HG02759 (cell line): ENCODE data around the gene RNASEH2A.

Experiments used
- ATAC-seq: cut with Tn5 transposase; IDR thresholded peaks from one replicate; pipeline ENCODE4 v1.9.1; 2021; ENCODE audit warnings: mild to moderate bottlenecking, moderate library complexity; ENCODE audit not compliant: unreplicated experiment

Gene RNASEH2A

DNA sequence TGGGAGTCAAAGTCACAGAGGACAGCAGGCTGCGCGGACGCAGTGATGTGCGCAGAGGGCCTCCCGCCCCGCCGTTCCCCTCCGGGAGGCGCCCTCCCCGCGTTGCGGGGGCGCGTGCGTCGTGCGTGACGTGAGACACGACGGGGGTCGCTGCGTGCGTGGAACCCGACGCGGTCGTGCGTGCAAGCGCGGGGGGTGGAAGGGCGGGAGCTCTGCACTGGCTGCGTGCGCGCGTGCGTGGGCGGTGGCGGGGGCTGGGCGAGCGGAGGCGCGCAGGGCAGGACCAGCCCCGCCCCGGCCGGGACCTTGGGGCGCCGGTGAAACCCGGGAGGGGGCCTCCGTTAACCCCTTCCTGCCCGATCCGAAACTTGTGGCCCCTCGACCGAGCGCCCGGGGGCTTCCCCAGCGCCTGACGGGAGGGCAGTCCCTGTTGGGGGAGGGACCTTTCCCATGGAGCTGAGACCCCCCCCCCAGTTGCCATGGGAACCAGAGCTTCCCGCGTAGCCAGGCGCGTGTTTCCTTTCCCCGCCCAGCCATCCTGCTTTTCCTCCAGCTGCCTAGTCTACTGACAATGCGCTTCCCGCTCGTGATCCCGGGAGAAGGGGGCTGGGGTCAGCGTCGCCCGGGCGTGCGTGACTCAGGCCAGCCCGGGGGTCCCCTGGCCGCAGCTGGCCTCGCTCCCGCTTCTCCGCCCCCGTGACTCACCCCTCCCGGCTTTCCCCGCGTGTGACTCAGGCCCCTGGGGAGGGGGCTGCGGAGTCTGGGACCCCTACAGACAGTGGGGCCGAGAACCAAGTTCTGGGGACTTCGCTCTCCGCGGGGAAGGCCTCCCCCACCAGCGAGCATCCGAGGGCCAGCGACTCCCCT, 23.7 kb upstream of the RNASEH2A start:
- ATAC-seq, result peak; percentile 44

- ATAC-seq, result no peak
These were observed 23.0 kb upstream of the RNASEH2A start for GRCh38 chr19:12783291-12783848.

DNA sequence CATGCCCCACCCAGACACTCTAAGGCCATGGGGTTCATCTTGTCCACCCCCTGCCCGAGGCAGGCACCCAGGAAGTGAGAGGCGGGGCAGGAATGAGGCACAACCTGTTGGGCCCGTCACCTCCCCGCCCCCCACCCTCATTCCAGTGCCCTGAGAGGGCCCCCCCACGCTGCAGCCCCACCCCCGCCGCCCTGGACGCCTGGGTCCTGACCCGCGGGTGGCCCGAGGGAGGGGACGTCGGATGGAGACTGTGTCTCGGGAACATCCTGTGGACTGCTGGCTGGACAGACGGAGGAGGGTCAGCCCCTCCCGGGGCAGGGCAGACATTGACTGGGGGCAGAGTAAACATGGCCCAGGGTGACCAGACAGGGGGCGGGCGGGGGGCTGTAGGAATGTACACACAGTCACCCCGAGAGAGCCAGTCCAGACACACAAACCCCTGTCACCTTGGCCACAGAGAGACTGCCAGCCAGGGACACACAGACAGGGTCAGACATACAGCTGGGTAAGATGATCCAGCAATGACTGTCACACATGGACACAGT, 22.5 kb upstream of the RNASEH2A start:
- no peak for ATAC-seq

DNA sequence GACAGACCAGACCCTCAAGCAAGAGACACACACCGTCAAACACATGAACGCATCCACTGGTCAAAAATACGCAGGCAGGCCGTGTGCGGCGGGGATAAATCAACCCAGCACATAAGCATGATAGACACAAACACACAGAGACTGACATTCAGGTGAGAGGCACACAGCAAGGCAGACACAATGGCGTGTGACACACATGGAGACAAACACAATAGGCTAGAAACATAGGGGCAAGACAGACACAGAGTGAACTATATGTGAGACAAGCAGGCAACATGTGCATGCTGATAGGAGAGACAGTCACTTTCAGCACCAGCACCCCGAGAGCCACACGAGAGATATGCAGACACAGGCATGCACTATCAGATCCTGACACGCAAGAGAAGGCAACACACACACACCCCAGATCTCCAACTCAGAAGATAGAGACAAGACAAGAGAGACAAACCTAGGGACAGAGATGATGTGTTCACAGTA, 22.0 kb upstream of the RNASEH2A start:
- no peak for ATAC-seq

DNA sequence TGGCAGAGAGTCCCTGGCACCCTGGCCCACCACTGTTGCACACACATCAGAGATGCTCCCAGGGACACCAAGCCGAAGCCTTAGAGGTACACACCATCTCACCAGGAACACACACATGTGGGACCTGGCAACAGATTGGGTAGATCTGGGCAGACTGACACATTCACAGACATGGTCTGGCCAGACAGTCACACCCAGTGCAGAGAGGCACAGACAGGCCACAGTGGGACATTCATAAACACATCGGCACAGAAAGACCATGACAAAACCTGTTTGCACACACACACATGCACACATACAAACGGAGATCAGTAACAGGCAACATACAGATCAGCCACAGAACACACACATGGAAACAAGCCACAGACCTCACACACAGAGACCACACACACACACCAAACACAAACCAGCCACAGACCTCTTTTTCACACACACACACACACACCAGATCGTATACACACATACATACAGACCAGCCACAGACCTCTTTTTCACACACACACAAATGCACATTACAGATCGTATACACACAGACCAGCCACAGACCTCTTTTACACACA, 21.4 kb upstream of the RNASEH2A start:
- ATAC-seq, result no peak

DNA sequence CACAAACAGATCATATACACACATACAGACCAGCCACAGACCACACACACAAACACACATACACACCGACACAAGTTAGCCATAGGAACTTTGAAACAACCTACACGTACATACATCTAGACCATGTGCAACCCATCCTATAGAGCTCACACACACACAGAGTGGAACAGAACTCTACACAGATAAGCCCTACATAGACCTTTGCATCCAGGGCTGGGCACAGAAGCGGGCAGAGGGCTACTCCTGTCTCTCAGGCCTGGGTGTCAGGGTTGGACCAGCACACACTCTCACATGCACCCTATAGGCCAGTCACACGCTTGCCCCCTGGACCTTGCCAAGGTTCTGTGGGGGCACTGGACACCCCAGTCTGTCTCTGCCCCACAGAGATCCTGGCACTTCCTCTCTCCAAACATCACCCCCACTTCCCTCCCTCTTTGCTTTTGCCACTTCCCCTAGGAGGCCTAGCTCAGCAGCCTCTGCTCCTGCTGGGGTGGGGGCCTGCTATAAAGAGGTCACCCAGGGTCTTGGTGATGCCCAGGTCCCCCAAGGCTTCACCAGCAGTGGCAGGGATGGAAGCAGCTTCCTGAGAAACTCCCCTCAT, 20.9 kb upstream of the RNASEH2A start:
- ATAC-seq, result no peak

GRCh38 chr19:12786141-12786870, 20.1 kb upstream of the RNASEH2A start:
- ATAC-seq, result no peak

GRCh38 chr19:12786952-12787351, 19.4 kb upstream of the RNASEH2A start:
- no peak for ATAC-seq

- no peak for ATAC-seq
These were observed 18.9 kb upstream of the RNASEH2A start for GRCh38 chr19:12787458-12787857.

- no peak for ATAC-seq
These were observed 18.2 kb upstream of the RNASEH2A start for GRCh38 chr19:12788042-12788681.

GRCh38 chr19:12788682-12789097, 17.7 kb upstream of the RNASEH2A start:
- ATAC-seq, result no peak

DNA sequence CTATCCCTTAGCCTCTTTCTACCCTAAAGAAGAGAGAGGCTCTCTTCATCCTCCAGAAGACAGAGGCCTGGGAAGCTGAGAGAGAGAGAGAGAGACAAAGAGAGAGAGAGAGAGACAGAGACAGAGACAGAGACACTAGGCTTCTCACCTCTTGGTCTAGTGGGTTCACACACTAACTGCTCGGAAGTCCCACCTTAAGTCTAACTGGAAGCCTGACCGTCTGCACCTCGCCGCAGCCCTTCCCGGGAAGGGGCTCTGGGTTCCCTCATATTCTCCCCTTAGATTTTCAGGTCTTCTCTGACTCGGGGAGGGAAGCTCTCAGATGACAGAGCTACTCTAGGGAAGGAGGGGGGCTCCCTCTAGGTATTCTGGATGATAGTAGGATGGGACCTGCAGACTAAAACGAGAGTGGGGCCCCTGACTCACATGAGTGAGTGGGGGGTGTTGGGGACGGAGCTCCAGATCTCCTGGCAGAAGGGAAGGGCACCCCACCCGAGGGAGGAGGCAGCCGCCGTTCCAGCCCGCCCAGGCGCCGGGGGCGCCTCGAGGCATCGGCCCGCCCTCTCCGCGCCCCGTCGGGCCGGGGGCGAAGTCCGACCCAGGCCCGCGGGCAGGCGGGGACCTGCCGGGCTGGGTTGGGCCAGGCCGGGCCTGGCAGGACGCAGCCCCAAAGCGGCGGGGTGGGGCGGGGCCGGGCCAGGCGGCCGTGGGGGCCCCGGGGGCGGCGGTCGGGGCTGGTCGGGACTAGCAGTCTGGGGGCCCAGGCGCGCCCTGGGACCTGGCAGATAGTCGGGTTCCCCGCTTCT, 17.1 kb upstream of the RNASEH2A start:
- ATAC-seq, result no peak

GRCh38 chr19:12789904-12790619, 16.3 kb upstream of the RNASEH2A start:
- ATAC-seq, result peak; percentile 47

DNA sequence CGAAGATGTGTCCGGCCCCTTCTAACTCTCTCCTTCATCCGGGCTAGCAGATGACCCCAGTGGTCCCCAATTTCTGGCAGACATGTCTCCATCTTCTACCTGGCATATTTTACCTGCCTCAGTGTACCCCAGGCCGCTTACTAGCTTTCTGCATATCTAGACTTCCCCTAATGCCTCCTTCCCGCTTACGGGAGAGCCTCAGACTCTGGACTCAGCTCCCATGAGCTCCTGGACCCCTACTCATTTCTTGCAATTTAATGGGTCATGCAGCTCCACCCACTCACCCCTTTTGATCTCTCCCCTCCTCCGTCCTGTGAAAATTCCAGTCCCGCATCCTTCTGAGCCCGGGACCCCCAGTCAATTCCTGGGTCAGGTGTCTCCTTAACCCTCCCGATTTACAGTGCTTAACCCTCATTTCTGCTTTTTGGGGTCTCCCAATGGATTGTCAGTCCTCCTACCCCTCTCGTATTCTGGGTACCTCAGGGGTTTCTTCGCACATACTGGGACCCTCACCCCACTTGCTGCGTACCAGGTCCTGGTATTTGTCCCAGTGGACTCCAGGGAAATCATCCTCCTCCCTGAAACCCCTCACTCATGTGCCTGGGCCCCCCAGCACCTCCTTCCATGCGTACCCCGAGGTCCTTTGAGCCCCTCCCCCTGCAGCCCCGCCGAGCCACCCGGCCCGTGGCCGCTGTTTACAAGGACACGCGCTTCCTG, 15.6 kb upstream of the RNASEH2A start:
- ATAC-seq, result no peak

DNA sequence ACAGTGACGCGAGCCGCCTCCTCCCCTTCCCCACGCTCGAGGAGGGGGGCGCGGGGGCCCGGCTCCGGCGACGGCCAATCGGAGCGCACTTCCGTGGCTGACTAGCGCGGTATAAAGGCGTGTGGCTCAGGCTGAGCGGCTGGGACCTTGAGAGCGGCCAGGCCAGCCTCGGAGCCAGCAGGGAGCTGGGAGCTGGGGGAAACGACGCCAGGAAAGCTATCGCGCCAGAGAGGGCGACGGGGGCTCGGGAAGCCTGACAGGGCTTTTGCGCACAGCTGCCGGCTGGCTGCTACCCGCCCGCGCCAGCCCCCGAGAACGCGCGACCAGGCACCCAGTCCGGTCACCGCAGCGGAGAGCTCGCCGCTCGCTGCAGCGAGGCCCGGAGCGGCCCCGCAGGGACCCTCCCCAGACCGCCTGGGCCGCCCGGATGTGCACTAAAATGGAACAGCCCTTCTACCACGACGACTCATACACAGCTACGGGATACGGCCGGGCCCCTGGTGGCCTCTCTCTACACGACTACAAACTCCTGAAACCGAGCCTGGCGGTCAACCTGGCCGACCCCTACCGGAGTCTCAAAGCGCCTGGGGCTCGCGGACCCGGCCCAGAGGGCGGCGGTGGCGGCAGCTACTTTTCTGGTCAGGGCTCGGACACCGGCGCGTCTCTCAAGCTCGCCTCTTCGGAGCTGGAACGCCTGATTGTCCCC, 14.9 kb upstream of the RNASEH2A start, which contains the start of gene JUNB:
JUNB (plus strand) TSS at position 142 of the 706 bp plus-strand sequence; CDS start at position 428, 286 bp downstream.
- ATAC-seq, result peak; percentile 31

DNA sequence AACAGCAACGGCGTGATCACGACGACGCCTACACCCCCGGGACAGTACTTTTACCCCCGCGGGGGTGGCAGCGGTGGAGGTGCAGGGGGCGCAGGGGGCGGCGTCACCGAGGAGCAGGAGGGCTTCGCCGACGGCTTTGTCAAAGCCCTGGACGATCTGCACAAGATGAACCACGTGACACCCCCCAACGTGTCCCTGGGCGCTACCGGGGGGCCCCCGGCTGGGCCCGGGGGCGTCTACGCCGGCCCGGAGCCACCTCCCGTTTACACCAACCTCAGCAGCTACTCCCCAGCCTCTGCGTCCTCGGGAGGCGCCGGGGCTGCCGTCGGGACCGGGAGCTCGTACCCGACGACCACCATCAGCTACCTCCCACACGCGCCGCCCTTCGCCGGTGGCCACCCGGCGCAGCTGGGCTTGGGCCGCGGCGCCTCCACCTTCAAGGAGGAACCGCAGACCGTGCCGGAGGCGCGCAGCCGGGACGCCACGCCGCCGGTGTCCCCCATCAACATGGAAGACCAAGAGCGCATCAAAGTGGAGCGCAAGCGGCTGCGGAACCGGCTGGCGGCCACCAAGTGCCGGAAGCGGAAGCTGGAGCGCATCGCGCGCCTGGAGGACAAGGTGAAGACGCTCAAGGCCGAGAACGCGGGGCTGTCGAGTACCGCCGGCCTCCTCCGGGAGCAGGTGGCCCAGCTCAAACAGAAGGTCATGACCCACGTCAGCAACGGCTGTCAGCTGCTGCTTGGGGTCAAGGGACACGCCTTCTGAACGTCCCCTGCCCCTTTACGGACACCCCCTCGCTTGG, 14.1 kb upstream of the RNASEH2A start:
- ATAC-seq, result no peak
